AML-193 (cell line): ENCODE measurements around the gene RIMBP2.

ENCODE experiments used
- DNase-seq, 2 experiments: peaks; one replicate each; lab custom pipeline; 2025; lab: John Stamatoyannopoulos, UW

Gene RIMBP2

GRCh38 chr12:130568501-130568900, 147.6 kb downstream of the RIMBP2 start:
- DNase-seq, result no peak

- no peak for DNase-seq
Observed at GRCh38 chr12:130568041-130568440, 148.1 kb downstream of the RIMBP2 start.

GRCh38 chr12:130566446-130567155, 149.5 kb downstream of the RIMBP2 start:
- no peak for DNase-seq

- no peak for DNase-seq
Observed at GRCh38 chr12:130565189-130565588, 150.9 kb downstream of the RIMBP2 start.

GRCh38 chr12:130563323-130563722, 152.8 kb downstream of the RIMBP2 start:
- DNase-seq, result no peak

- DNase-seq, result no peak
Observed at GRCh38 chr12:130562716-130563115, 153.4 kb downstream of the RIMBP2 start.

GRCh38 chr12:130560321-130560720, 155.8 kb downstream of the RIMBP2 start:
- DNase-seq, result no peak

- no peak for DNase-seq
Observed at GRCh38 chr12:130559806-130560205, 156.3 kb downstream of the RIMBP2 start.

- DNase-seq, result no peak
Observed at GRCh38 chr12:130557886-130558765, 158.0 kb downstream of the RIMBP2 start.

- DNase-seq, result no peak
Observed at GRCh38 chr12:130557201-130557600, 158.9 kb downstream of the RIMBP2 start.

GRCh38 chr12:130556486-130557055, 159.5 kb downstream of the RIMBP2 start:
- DNase-seq, result no peak

- no peak for DNase-seq
Observed at GRCh38 chr12:130555628-130556485, 160.2 kb downstream of the RIMBP2 start.

GRCh38 chr12:130555221-130555620, 160.9 kb downstream of the RIMBP2 start:
- DNase-seq, result no peak

- DNase-seq, result no peak
Observed at GRCh38 chr12:130552483-130552996, 163.6 kb downstream of the RIMBP2 start.

GRCh38 chr12:130549361-130549760, 166.7 kb downstream of the RIMBP2 start:
- no peak for DNase-seq

GRCh38 chr12:130547480-130548155, 168.5 kb downstream of the RIMBP2 start:
- no peak for DNase-seq

GRCh38 chr12:130546494-130546893, 169.6 kb downstream of the RIMBP2 start:
- no peak for DNase-seq

GRCh38 chr12:130545475-130545874, 170.6 kb downstream of the RIMBP2 start:
- DNase-seq, result no peak

GRCh38 chr12:130540376-130540775, 175.7 kb downstream of the RIMBP2 start:
- DNase-seq, result no peak

GRCh38 chr12:130538343-130539095, 177.6 kb downstream of the RIMBP2 start:
- no peak for DNase-seq
